HCT116 (cell line): Measurements from ENCODE around the gene TMEM81.

Source experiments
- ELF1 ChIP-seq: IDR thresholded peaks from 2 replicates; pipeline ENCODE4 v1.6.1; 2012; ENCODE audit warnings: low read depth, borderline replicate concordance
- EZH2 ChIP-seq: fragments of 200-600 bp; sonication (generic); IDR thresholded peaks from 2 replicates; pipeline ENCODE4 v1.6.1; 2017; ENCODE audit warnings: antibody characterized with exemption, mixed run types
- EZH2phosphoT487 ChIP-seq: fragments of 200-600 bp; IDR thresholded peaks from 2 replicates; pipeline ENCODE4 v1.6.1; 2018; ENCODE audit warnings: antibody characterized with exemption, borderline replicate concordance
- JUND ChIP-seq: IDR thresholded peaks from 2 replicates; pipeline ENCODE4 v1.6.1; 2012
- POLR2A ChIP-seq: IDR thresholded peaks from 2 replicates; pipeline ENCODE4 v1.7.0; 2011; ENCODE audit warnings: borderline replicate concordance; ENCODE audit not compliant: insufficient read depth, insufficient read length; ENCODE audit errors: extremely low read depth
- RAD21 ChIP-seq: IDR thresholded peaks from 2 replicates; pipeline ENCODE4 v1.6.1; 2012; ENCODE audit warnings: low read depth, mild to moderate bottlenecking
- SIN3A ChIP-seq: IDR thresholded peaks from 2 replicates; pipeline ENCODE4 v1.6.1; 2012; ENCODE audit warnings: low read depth
- TCF7L2 ChIP-seq: IDR thresholded peaks from 2 replicates; pipeline ENCODE4 v1.7.0; 2011; ENCODE audit warnings: borderline replicate concordance, inconsistent platforms; ENCODE audit not compliant: insufficient read depth, insufficient read length; ENCODE audit errors: extremely low read depth
- YY1 ChIP-seq: IDR thresholded peaks from 2 replicates; pipeline ENCODE4 v1.6.1; 2011; ENCODE audit warnings: low read length, low read depth, moderate library complexity, mild to moderate bottlenecking; ENCODE audit not compliant: insufficient replicate concordance; ENCODE audit errors: extremely low read depth
- TF ChIP-seq, protein P1 (sequence below), 3 experiments: fragments of 200-600 bp in 1 of 3; sonication (generic) in 1 of 3; IDR thresholded peaks in 2 of 3; conservative IDR thresholded peaks in 1 of 3; 2 replicates each; pipeline ENCODE4 v1.5.1; 2012 to 2017; ENCODE audit warnings: low read depth in 2 of 3, low read length in 2 of 3, antibody characterized with exemption in 1 of 3, borderline replicate concordance in 1 of 3, control low read depth in 1 of 3, mild to moderate bottlenecking in 1 of 3, mixed read lengths in 1 of 3, mixed run types in 1 of 3, moderate library complexity in 1 of 3; ENCODE audit not compliant: insufficient read depth in 1 of 3

GRCh38 chr1:205064741-205065316 is 19.4 kb downstream of the TMEM81 start:
- TF ChIP-seq TCF7L2 (no peak), POLR2A (no peak), ELF1 (no peak), EZH2 (no peak), EZH2phosphoT487 (no peak), JUND (no peak), SIN3A (no peak), RAD21 (no peak), YY1 (no peak)
- TF ChIP-seq, protein P1, sequence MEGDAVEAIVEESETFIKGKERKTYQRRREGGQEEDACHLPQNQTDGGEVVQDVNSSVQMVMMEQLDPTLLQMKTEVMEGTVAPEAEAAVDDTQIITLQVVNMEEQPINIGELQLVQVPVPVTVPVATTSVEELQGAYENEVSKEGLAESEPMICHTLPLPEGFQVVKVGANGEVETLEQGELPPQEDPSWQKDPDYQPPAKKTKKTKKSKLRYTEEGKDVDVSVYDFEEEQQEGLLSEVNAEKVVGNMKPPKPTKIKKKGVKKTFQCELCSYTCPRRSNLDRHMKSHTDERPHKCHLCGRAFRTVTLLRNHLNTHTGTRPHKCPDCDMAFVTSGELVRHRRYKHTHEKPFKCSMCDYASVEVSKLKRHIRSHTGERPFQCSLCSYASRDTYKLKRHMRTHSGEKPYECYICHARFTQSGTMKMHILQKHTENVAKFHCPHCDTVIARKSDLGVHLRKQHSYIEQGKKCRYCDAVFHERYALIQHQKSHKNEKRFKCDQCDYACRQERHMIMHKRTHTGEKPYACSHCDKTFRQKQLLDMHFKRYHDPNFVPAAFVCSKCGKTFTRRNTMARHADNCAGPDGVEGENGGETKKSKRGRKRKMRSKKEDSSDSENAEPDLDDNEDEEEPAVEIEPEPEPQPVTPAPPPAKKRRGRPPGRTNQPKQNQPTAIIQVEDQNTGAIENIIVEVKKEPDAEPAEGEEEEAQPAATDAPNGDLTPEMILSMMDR (IDR thresholded peaks at IDR 0.05 in 2 of 3, conservative IDR thresholded peaks at IDR 0.05 in 1 of 3; ENCODE audit: borderline replicate concordance in 1 of 3, insufficient read depth in 1 of 3, low read depth in 2 of 3, low read length in 2 of 3): no peak
